ENCODE results near the gene CEP95.

GRCh38 chr17:64506576-64507412 is at the start of gene CEP95:
- TF ChIP-seq, protein P1, sequence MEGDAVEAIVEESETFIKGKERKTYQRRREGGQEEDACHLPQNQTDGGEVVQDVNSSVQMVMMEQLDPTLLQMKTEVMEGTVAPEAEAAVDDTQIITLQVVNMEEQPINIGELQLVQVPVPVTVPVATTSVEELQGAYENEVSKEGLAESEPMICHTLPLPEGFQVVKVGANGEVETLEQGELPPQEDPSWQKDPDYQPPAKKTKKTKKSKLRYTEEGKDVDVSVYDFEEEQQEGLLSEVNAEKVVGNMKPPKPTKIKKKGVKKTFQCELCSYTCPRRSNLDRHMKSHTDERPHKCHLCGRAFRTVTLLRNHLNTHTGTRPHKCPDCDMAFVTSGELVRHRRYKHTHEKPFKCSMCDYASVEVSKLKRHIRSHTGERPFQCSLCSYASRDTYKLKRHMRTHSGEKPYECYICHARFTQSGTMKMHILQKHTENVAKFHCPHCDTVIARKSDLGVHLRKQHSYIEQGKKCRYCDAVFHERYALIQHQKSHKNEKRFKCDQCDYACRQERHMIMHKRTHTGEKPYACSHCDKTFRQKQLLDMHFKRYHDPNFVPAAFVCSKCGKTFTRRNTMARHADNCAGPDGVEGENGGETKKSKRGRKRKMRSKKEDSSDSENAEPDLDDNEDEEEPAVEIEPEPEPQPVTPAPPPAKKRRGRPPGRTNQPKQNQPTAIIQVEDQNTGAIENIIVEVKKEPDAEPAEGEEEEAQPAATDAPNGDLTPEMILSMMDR (conservative IDR thresholded peaks at IDR 0.05 in 1 of 2, IDR thresholded peaks at IDR 0.05 in 1 of 2; ENCODE audit: extremely low read depth in 1 of 2, insufficient read depth in 1 of 2, low read depth in 1 of 2, low read length in 2 of 2) = no peak
- TF ChIP-seq EZH2 (IDR thresholded peaks at IDR 0.05; ENCODE audit: borderline replicate concordance, low read length) = no peak

Data from mammary epithelial cell (primary cell).